Calu3 (cell line): Measurements from ENCODE around the gene TAAR8. TPM values are rescaled to one million over a fixed set of nuclear protein-coding genes. Genes with fewer than 3 reads are reported as not detected.

Experiments
- BruUV-seq: library from RNA; stranded (reverse); fragments of 400-500 nt; replicated peaks from 2 replicates; lab custom pipeline; 2021; lab: Mats Ljungman, UMichigan
- CTCF ChIA-PET: fragments of 300-600 bp; sonication (Branson Sonifier 250); formaldehyde crosslinking; loops from one replicate; lab custom pipeline; 2022; ENCODE audit warnings: antibody characterized with exemption; lab: Charles Lee
- DNase-seq: peaks from one replicate; pipeline ENCODE4 v3.0.0; 2022
- H3K27ac Mint-ChIP-seq: one replicate; pipeline ENCODE4 v1.8.0; 2022; ENCODE audit warnings: mixed read lengths; ENCODE audit not compliant: unreplicated experiment
- H3K27me3 Mint-ChIP-seq: one replicate; pipeline ENCODE4 v1.8.0; 2022; ENCODE audit warnings: mixed read lengths; ENCODE audit not compliant: unreplicated experiment
- H3K36me3 Mint-ChIP-seq: one replicate; pipeline ENCODE4 v1.8.0; 2022; ENCODE audit warnings: mild to moderate bottlenecking, moderate library complexity, mixed read lengths; ENCODE audit not compliant: insufficient read depth, unreplicated experiment
- H3K4me1 Mint-ChIP-seq: one replicate; pipeline ENCODE4 v1.8.0; 2022; ENCODE audit warnings: mild to moderate bottlenecking, low read depth, mixed read lengths; ENCODE audit not compliant: unreplicated experiment
- H3K4me3 Mint-ChIP-seq: one replicate; pipeline ENCODE4 v1.8.0; 2022; ENCODE audit warnings: mild to moderate bottlenecking, low read depth, moderate library complexity, mixed read lengths; ENCODE audit not compliant: unreplicated experiment
- H3K9me3 Mint-ChIP-seq: one replicate; pipeline ENCODE4 v1.8.0; 2022; ENCODE audit warnings: low read depth, mixed read lengths; ENCODE audit not compliant: unreplicated experiment
- CTCF ChIP-seq: fragments of 200-600 bp; IDR thresholded peaks from one replicate; pipeline ENCODE4 v1.8.0; 2022; ENCODE audit warnings: antibody characterized with exemption; ENCODE audit not compliant: unreplicated experiment
- intact Hi-C: fragments of 100-400 bp; cut with micrococcal nuclease; formaldehyde crosslinking; loops from one replicate; pipeline ENCODE4 v1.10.0; 2022; ENCODE audit not compliant: unreplicated experiment
- total RNA-seq: library from RNA; stranded (reverse); gene quantifications from 2 replicates; pipeline ENCODE4 v1.2.3, GENCODE V29; 2022

The TAAR8 gene
- total RNA-seq, 1 experiment from 2014 or later = not detected

- CTCF ChIA-PET = no interaction called here
These were observed 19.3 kb downstream of the TAAR8 start for GRCh38 chr6:132571774-132572173.

GRCh38 chr6:132584698-132585097 is 32.2 kb downstream of the TAAR8 start:
- no peak for DNase-seq
- no peaks in the 10 kb centered on the region for H3K36me3 Mint-ChIP-seq

More at GRCh38 chr6:132571774-132572173, 19.3 kb downstream of the TAAR8 start:
- no peak for DNase-seq
- H3K27me3 Mint-ChIP-seq = no peaks in the 10 kb centered on the region
- H3K4me1 Mint-ChIP-seq = no peaks in the 10 kb centered on the region
- no peak overlapping the region for H3K27ac Mint-ChIP-seq
- no TSS peak for BruUV-seq
- H3K9me3 Mint-ChIP-seq = peaks cover 2% of the 10 kb centered on the region
- no peak for TF ChIP-seq CTCF
- intact Hi-C loops = no loop called here
- H3K36me3 Mint-ChIP-seq = no peaks in the 10 kb centered on the region
- no peak overlapping the region for H3K4me3 Mint-ChIP-seq

GRCh38 chr6:132587424-132587823 is 35.0 kb downstream of the TAAR8 start:
- Mint-ChIP-seq H3K27me3 (no peaks in the 10 kb centered on the region), H3K4me1 (peaks cover 2% of the 10 kb centered on the region)

More at GRCh38 chr6:132584698-132585097, 32.2 kb downstream of the TAAR8 start:
- no peaks in the 10 kb centered on the region for H3K27me3 Mint-ChIP-seq
- H3K9me3 Mint-ChIP-seq = peaks cover 4% of the 10 kb centered on the region
- no peak overlapping the region for H3K4me3 Mint-ChIP-seq
- intact Hi-C loops = no loop called here
- BruUV-seq = no TSS peak
- no peak overlapping the region for H3K27ac Mint-ChIP-seq
- TF ChIP-seq CTCF = no peak
- no peaks in the 10 kb centered on the region for H3K4me1 Mint-ChIP-seq
- CTCF ChIA-PET = interaction anchor here (1.0 kb wide), 1 partner anchor 56 kb away, joined by 3 read pairs; no protein-coding TSS in a partner anchor

GRCh38 chr6:132589454-132589853 is 37.0 kb downstream of the TAAR8 start, which contains the start of gene TAAR5:
Gene TAAR5 (minus strand): TSS chr6:132589741. CDS start chr6:132589686, 55 bp downstream.
- Mint-ChIP-seq H3K27ac (no peak within 1 kb of the TSS), H3K27me3 (no peaks in the 10 kb centered on the region), H3K36me3 (no peaks in the 10 kb centered on the region), H3K4me1 (peaks cover 11% of the 10 kb centered on the region), H3K4me3 (no peak within 1 kb of the TSS), H3K9me3 (no peaks in the 10 kb centered on the region)
- intact Hi-C loops = no loop called here
- DNase-seq = no peak
- BruUV-seq = no TSS peak
- CTCF ChIA-PET = interaction anchor here (0.7 kb wide), 2 partner anchors 484 to 1152 kb away, joined by 4 to 7 read pairs; no protein-coding TSS in a partner anchor
- no peak for TF ChIP-seq CTCF

More at GRCh38 chr6:132587424-132587823, 35.0 kb downstream of the TAAR8 start:
- BruUV-seq = no TSS peak
- no peaks in the 10 kb centered on the region for H3K36me3 Mint-ChIP-seq
- no peak for TF ChIP-seq CTCF
- CTCF ChIA-PET = no interaction called here
- intact Hi-C loops = no loop called here
- no peak overlapping the region for H3K4me3 Mint-ChIP-seq
- DNase-seq = no peak
- H3K9me3 Mint-ChIP-seq = no peaks in the 10 kb centered on the region
- no peak overlapping the region for H3K27ac Mint-ChIP-seq
